Testis (tissue), 3 donors: ENCODE measurements around the gene ZNF579. TPM values are rescaled to one million over a fixed set of nuclear protein-coding genes. Genes with fewer than 3 reads are reported as not detected.

Source experiments
- DNase-seq: peaks from one replicate; pipeline ENCODE4 v3.0.0-alpha.2; 2019
- H3K27ac ChIP-seq, 2 donors: fragments of 200-600 bp; sonication (generic); one replicate each; pipeline ENCODE4 v1.5.1; 2019
- H3K27me3 ChIP-seq: fragments of 200-600 bp; sonication (generic); one replicate; pipeline ENCODE4 v1.5.1; 2019
- H3K36me3 ChIP-seq: fragments of 200-600 bp; sonication (generic); one replicate; pipeline ENCODE4 v1.5.1; 2017; ENCODE audit warnings: low read depth; ENCODE audit errors: missing control alignments
- H3K4me1 ChIP-seq: fragments of 200-600 bp; sonication (generic); one replicate; pipeline ENCODE4 v1.5.1; 2019
- H3K4me3 ChIP-seq, 2 donors: fragments of 200-600 bp; sonication (generic); one replicate each; pipeline ENCODE4 v1.5.1; 2017 to 2019
- H3K9me3 ChIP-seq: fragments of 200-600 bp; sonication (generic); one replicate; pipeline ENCODE4 v1.5.1; 2017
- POLR2A ChIP-seq: fragments of 450-650 bp; IDR thresholded peaks from one replicate; pipeline ENCODE4 v1.6.1; 2017; ENCODE audit warnings: antibody characterized with exemption, mild to moderate bottlenecking, moderate library complexity
- WGBS, 2 donors: methylation state at CpG; one replicate each; pipeline ENCODE4 v1.1.5; 2018; 5-methylcytosine and 5-hydroxymethylcytosine counted together
- intact Hi-C: fragments of 100-400 bp; cut with DNase I; formaldehyde crosslinking; loops from one replicate; pipeline ENCODE4 v1.15.1; 2023; ENCODE audit warnings: low total_unique reads
- polyA plus RNA-seq: library from polyadenylated mRNA; stranded (reverse); fragments of 350-450 nt; fragmentation: Illumina TruSeq; extraction: RNeasy Lipid Tissue Mini Kit (QIAGEN cat#74804); gene quantifications from one replicate; pipeline ENCODE4 v1.2.3, GENCODE V29; 2014; ENCODE audit warnings: low read depth, low replicate concordance; ENCODE audit not compliant: insufficient read depth
- total RNA-seq, 2 donors: library from RNA; depleted of rRNA; stranded (reverse); fragments of >200 nt; gene quantifications; one replicate each; pipeline ENCODE4 v1.2.3, GENCODE V29; 2016
- TF ChIP-seq, protein P1 (sequence below), 3 experiments: fragments of 450-650 bp in 2 of 3; fragments of 200-600 bp in 1 of 3; sonication (generic) in 1 of 3; IDR thresholded peaks; one replicate each; pipeline ENCODE4 v1.5.1; 2016 to 2019; ENCODE audit warnings: antibody characterized with exemption in 3 of 3, mild to moderate bottlenecking in 2 of 3, moderate library complexity in 1 of 3

Gene ZNF579
- total and polyA plus RNA-seq, 3 donors from 2014 or later = 4.0 to 7.2 (median 4.3) TPM

- Histone ChIP-seq H3K36me3 (no peaks in the 10 kb centered on the region), H3K4me3 (no peak overlapping the region), H3K27ac (no peak overlapping the region), H3K9me3 (no peaks in the 10 kb centered on the region), H3K4me1 (no peaks in the 10 kb centered on the region), H3K27me3 (no peaks in the 10 kb centered on the region)
- intact Hi-C loops = no loop called here
- no peak for DNase-seq
- TF ChIP-seq POLR2A = no peak
- TF ChIP-seq, protein P1, sequence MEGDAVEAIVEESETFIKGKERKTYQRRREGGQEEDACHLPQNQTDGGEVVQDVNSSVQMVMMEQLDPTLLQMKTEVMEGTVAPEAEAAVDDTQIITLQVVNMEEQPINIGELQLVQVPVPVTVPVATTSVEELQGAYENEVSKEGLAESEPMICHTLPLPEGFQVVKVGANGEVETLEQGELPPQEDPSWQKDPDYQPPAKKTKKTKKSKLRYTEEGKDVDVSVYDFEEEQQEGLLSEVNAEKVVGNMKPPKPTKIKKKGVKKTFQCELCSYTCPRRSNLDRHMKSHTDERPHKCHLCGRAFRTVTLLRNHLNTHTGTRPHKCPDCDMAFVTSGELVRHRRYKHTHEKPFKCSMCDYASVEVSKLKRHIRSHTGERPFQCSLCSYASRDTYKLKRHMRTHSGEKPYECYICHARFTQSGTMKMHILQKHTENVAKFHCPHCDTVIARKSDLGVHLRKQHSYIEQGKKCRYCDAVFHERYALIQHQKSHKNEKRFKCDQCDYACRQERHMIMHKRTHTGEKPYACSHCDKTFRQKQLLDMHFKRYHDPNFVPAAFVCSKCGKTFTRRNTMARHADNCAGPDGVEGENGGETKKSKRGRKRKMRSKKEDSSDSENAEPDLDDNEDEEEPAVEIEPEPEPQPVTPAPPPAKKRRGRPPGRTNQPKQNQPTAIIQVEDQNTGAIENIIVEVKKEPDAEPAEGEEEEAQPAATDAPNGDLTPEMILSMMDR (IDR thresholded peaks at IDR 0.05) = no peak
- WGBS, 2 donors = 67 to 75% methylated on average over 13 of the region's 13 CpGs
Observed at GRCh38 chr19:55553217-55554182, 27.1 kb downstream of the ZNF579 start.

DNA sequence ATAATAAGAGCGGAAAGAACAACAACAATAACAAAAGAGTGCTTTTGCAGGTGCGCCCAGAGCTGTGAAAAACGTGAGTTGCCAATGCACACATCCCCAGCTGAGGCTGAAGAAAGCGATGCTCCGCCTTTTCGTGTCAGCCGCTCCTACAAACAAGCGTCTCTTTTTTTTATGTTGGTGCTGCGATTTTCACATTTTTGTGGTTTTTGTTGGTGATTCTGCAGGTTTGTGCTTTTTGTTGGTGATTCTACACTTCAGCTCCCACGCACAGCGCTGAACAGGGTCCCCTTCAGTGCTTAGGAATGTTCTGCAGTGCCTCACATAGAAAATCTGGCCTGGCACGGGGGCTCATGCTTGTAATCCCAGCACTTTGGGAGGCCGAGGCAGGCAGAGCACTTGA, 28.0 kb downstream of the ZNF579 start:
- TF ChIP-seq, protein P1 (IDR thresholded peaks at IDR 0.05) = no peak
- TF ChIP-seq POLR2A = no peak
- Histone ChIP-seq H3K9me3 (no peaks in the 10 kb centered on the region), H3K36me3 (no peaks in the 10 kb centered on the region), H3K4me3 (no peak overlapping the region), H3K27ac (no peak overlapping the region), H3K27me3 (no peaks in the 10 kb centered on the region), H3K4me1 (no peaks in the 10 kb centered on the region)
- WGBS, 2 donors = 55 to 65% methylated on average over 13 of the region's 13 CpGs
- DNase-seq = no peak
- intact Hi-C loops = no loop called here

DNA sequence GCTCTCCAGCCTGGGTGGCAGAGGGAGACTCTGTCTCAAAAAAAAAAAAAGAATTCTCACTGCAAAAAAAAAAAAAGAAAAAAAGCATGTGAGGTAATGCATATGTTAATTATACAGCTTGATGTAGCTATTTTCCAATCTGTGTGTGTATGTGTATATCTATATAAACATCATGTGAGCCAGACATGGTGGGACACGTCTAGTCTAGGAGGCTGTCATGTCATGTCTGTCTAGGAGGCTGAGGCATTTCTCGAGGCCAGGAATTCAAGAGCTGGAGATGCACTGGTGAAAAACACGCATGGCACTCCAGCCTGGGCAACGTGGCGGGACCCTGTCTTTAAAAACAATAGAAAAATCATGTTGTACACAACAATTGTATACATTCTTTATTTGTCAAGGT, 28.4 kb downstream of the ZNF579 start:
- Histone ChIP-seq H3K27ac (no peak overlapping the region), H3K27me3 (no peaks in the 10 kb centered on the region)

DNA sequence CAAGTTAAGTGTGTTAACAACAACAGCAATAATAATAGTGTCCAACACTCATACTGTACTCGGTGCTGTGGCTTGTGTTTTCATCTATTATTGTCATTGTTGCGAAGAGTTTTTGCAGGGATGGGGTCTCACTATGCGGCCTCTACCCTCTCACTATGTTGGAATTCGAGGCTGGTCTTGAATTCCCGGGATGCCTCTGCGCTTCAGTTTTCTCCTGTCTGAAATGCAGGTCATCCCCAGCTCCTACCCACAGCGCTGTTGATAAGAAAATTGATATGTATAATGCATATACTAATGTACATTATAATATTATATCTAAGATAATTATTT, 30.4 kb downstream of the ZNF579 start:
- WGBS, 2 donors = 43 to 45% methylated on average over 7 of the region's 7 CpGs
- TF ChIP-seq POLR2A = no peak
- TF ChIP-seq, protein P1 (IDR thresholded peaks at IDR 0.05) = no peak
- intact Hi-C loops = no loop called here
- no peak overlapping the region for H3K27ac ChIP-seq
- no peaks in the 10 kb centered on the region for H3K27me3 ChIP-seq
- no peaks in the 10 kb centered on the region for H3K4me1 ChIP-seq
- H3K36me3 ChIP-seq = no peaks in the 10 kb centered on the region
- H3K9me3 ChIP-seq = no peaks in the 10 kb centered on the region
- no peak for DNase-seq
- H3K4me3 ChIP-seq = peak overlapping the region; percentile 7 to 9

More for the DNA sequence above, 28.4 kb downstream of the ZNF579 start:
- no peak for DNase-seq
- intact Hi-C loops = no loop called here
- TF ChIP-seq POLR2A = no peak
- TF ChIP-seq, protein P1 (IDR thresholded peaks at IDR 0.05) = no peak
- no peaks in the 10 kb centered on the region for H3K9me3 ChIP-seq
- no peak overlapping the region for H3K4me3 ChIP-seq
- H3K4me1 ChIP-seq = no peaks in the 10 kb centered on the region
- WGBS, 2 donors = 79 to 81% methylated on average over 5 of the region's 5 CpGs
- no peaks in the 10 kb centered on the region for H3K36me3 ChIP-seq
